ENCODE measurements around the gene ZKSCAN5.
"Not testable (repeated sequence)": the region's sequence is repeated elsewhere in the genome, so short reads cannot be mapped to it uniquely, and the experiment has no call there.

The ZKSCAN5 gene

DNA sequence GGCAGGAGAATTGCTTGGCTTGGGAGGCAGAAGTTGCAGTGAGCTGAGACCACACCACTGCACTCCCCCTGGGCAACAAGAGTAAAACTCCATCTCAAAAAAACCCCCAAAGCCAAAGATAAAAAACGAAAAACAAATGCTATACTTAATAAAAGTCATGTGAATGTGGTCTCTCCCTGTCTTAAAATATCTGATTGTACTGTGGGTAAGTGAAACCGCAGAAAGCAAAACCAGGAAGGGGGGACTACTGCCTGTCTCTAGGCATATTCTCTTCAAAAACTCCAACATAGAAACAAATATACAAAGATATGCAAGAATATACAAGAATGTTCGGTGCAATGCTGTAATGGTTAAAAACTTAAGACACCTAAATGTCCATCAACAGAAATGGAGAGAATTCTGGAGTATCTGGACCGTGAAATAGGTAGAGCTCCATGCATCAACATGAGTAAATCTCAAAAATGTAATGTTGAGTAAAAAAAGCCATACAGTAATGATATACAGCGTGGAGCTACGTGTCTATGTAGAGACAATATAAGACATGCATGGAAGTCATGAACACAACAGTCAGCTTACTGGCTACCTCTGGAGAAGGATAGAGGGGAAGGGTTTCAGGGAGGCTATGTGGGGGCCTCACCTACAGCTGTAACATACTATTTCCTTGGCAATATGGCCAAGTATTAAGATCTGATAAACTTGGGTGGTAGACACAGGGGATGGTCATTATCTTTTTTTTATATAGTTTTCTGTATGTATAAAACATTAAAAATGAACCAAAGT is 6.5 kb upstream of the ZKSCAN5 start:
- no peak for DNase-seq (ENCODE audit: low read depth, low spot score)

GRCh38 chr7:99498546-99498944 is 5.9 kb upstream of the ZKSCAN5 start:
- no peak for DNase-seq (ENCODE audit: low read depth, low spot score)

DNA sequence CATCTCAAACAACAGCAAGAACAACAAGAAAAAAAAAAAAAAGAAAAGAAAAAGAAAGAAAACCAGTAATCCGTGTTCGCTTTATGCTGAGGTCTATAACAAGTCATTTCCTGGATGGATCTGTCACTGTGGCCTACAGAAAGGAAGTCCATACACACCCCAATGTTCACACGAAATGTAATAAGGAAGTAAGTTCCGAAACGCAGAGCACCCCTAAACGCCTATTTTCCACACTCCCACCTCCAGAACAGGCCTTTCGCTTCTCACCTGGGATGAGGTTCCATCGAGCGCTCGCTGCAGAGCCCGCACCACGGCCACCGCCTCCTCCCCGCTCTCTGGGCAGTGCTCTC is 5.1 kb upstream of the ZKSCAN5 start:
- no peak for DNase-seq (ENCODE audit: low read depth, low spot score)

GRCh38 chr7:99499721-99500636 is 4.5 kb upstream of the ZKSCAN5 start, which contains the start of gene ZNF394:
Gene ZNF394 (minus strand): TSS chr7:99500281. CDS start chr7:99500093, 188 bp downstream.
- DNase-seq (ENCODE audit: low read depth, low spot score) = peak; percentile 85

DNA sequence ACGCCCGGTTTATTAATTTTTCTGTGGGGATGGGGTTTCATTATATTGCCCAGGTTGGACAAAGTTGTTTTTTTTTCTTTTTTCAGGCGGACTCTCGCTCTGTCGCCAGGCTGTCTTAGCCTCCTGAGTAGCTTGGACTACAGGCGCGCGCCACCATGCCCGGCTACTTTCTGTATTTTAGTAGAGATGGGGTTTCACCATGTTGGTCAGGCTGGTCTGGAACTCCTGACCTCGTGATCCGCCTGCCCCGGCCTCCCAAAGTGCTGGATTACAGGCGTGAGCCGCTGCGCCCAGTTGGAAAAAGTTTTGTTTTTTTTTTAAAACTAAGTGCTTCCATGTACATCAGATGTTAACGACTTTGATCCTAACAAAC is 3.8 kb upstream of the ZKSCAN5 start:
- DNase-seq (ENCODE audit: low read depth, low spot score) = no peak

DNA sequence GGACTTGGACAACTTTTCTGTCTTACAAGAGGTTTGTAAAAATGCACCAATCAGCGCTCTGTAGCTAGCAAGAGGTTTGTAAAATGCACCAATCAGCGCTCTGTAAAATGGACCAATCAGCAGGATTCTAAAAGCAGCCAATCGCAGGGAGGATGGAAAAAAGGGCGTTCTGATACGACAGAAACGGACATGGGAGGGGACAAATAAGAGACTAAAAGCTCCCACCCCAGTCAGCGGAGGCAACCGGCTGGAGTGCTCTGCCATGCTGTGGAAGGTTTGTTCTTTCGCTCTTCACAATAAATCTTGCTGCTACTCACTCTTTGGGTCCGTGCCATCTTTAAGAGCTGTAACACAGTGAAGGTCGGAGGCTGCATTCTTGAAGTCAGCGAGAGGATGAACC is 3.2 kb upstream of the ZKSCAN5 start:
- not testable (repeated sequence) for DNase-seq (ENCODE audit: low read depth, low spot score)

DNA sequence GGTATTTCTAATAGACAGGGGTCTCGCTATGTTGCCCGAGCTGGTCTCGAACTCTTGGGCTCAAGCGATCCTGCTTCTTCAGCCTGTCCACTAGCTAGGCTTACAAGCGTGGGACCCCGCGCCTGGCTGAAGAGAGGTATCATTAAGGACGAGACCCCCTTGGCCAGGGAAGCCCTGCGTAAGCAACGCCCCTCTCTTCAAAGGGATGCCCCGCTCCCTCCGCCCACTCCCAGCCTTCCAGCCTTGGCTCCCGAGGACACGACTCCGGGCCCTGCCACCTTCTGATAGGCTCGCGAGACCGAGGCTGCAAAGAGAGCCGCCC is 220 bp upstream of the ZKSCAN5 start:
- no peak for DNase-seq (ENCODE audit: low read depth, low spot score)

DNA sequence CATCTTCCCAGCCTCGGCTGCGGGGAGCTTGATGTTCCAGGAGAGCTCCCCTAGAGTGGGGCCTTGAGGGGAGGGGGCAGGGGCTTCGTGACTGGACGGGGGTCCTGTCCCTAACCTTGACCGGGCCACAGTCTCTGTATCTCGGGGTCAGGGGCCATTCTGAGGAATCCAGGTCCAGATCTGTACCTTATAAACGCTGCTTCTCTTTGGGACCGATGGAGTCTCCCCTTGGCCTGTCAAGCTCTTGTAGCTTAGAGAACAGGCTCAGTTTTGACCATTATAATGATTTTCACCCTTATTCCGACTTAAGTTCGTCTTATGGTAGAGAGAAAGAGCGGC is 831 bp downstream of the ZKSCAN5 start:
- no peak for DNase-seq (ENCODE audit: low read depth, low spot score)

DNA sequence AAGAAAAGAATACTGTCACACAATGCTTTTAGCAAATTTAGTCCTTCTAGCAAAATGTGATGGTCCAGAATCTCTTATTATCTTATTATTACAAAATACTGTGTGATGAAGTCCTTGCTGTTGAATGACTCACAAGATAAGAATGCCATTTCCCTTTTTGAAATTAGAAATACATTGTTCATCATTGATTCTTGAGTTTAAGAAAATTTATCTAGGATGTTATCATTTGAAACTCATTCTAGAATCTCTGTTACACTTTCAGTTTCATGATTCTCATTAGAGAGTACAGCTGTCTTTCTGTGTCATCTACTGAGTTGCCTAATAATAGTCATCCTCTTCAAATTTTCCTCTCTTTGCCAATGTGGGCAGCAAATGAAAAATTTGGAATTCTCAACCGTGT is 9.6 kb downstream of the ZKSCAN5 start:
- no peak for DNase-seq (ENCODE audit: low read depth, low spot score)

- DNase-seq (ENCODE audit: low read depth, low spot score) = no peak
Measured at GRCh38 chr7:99521399-99521798, 16.9 kb downstream of the ZKSCAN5 start.

DNA sequence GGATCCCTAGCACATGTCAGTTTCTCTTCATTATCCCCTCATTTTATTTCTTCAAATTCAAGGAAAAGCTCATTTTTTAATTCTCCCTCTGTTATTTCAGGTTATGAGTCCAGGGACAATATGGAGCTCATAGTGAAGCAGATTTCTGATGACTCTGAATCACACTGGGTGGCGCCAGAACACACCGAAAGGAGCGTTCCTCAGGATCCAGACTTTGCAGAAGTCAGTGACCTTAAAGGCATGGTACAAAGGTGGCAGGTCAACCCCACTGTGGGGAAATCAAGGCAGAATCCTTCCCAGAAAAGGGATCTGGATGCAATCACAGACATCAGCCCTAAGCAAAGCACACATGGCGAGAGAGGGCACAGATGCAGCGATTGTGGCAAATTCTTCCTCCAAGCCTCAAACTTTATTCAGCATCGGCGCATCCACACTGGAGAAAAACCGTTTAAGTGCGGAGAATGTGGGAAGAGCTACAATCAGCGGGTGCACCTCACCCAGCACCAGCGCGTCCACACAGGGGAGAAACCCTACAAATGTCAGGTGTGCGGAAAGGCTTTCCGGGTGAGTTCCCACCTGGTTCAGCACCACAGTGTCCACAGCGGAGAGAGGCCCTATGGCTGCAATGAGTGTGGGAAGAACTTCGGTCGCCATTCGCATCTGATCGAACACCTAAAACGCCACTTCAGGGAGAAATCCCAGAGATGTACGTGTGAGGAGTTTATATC is 21.4 kb downstream of the ZKSCAN5 start:
- no peak for DNase-seq (ENCODE audit: low read depth, low spot score)

- DNase-seq (ENCODE audit: low read depth, low spot score) = no peak
Measured at GRCh38 chr7:99531354-99531765, 26.9 kb downstream of the ZKSCAN5 start.

DNA sequence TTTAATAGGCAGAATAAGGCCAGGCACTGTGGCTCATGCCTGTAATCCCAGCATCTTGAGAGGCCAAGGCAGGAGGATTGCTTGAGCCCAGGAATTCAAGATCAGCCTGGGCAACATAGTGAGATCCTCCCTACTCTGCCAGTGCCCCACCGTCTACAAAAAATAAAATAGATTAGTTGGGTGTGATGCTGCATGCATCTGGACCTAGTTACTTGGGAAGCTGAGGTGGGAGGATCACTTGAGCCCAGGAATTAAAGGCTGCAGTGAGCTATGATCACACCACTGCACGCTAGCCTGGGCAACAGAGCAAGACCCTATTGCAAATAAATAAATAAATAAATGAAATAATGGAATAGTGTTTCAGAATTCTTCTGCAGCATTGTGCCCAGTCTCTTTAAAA is 31.2 kb downstream of the ZKSCAN5 start:
- DNase-seq (ENCODE audit: low read depth, low spot score) = no peak

DNA sequence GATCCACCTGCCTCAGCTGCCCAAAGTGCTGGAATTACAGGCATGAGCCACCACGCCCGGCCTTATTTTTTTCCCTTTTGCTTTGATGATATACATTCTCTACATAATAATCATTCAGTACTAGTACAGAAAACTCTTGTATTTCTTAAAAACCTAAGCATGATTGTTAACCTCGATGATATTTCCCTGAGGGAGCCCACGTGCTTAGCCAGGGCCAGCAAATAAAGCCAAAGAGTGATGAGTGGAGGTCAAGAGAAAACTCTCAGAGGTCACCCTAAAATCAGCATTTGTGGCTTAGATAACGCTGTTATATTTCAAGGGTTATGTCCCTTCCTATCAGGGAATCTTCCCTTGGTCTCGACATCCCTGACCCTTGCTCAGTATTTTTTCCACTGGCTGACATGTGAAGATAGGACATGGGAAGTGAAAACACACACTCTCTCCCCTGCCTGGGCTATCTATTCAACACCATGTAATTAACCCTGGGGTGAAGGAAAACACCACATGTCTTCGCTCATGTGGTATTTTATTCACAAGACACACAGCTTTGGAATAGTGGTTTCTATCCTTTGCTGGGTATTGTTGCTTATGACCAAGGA is 34.9 kb downstream of the ZKSCAN5 start:
- DNase-seq (ENCODE audit: low read depth, low spot score) = no peak

DNA sequence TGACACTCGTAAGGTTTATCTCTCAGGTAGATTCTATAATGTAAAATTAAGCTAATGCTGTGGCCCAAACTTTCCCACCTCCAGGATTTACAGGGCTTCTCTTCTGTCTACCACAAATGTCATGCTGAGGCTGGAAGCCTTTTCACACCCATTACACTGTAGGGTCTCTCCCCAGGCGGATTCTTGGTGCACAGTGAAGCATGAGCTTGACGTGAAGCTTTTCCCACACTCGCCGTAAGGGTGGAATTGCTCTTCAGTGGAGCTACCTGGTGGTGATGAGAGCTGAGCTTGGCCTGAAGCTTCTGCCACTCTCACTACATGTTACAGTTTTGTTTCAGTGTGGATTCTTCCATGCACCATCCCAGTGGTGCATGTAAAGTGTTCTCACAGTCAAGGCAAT is 36.1 kb downstream of the ZKSCAN5 start:
- no peak for DNase-seq (ENCODE audit: low read depth, low spot score)

DNA sequence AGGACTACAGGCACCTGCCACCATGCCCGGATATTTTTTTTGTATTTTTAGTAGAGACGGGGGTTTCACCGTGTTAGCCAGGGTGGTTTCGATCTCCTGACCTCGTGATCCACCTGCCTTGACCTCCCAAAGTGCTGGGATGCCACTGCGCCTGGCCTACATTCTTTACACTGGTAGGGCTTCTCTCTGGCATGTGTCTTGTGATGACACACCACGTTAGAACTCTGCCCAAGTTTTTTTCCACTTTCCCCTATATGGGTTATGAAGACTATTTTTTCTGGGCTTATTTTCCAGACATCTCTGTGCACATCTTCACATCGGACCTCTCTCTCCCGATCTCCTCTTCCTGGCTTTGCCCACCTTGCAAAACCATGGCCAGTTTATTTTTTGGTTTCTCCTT is 36.8 kb downstream of the ZKSCAN5 start:
- DNase-seq (ENCODE audit: low read depth, low spot score) = no peak

- no peak for DNase-seq (ENCODE audit: low read depth, low spot score)
Measured at GRCh38 chr7:99543081-99543671, 38.7 kb downstream of the ZKSCAN5 start.

- no peak for DNase-seq (ENCODE audit: low read depth, low spot score)
Measured at GRCh38 chr7:99543916-99544315, 39.5 kb downstream of the ZKSCAN5 start.

DNA sequence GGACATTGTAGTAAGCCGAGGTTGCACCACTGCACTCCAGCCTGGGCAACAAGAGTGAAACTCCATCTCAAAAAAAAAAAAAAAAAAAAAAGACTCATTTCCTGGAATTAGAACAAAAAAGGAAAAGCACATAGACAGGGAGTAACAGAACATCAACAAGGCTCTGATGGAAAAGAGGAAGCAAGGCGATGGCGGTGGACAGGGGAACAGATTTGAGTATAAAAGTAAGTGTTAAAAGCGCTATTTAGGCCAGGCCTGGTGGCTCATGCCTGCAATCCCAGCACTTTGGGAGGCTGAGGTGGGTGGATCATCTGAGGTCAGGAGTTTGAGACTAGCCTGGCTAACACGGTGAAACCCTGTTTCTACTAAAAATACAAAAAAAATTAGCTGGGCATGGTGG is 40.8 kb downstream of the ZKSCAN5 start:
- DNase-seq (ENCODE audit: low read depth, low spot score) = not testable (repeated sequence)

DNA sequence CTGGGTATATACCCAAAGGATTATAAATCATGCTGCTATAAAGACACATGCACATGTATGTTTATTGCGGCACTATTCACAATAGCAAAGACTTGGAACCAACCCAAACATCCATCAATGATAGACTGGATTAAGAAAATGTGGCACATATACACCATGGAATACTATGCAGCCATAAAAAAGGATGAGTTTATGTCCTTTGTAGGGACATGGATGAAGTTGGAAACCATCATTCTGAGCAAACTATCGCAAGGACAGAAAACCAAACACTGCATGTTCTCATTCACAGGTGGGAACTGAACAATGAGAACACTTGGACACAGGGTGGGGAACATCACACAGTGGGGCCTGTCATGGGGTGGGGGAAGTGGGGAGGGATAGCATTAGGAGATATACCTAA is 45.1 kb downstream of the ZKSCAN5 start:
- not testable (repeated sequence) for DNase-seq (ENCODE audit: low read depth, low spot score)

GRCh38 chr7:99551334-99551733 is 46.9 kb downstream of the ZKSCAN5 start:
- DNase-seq (ENCODE audit: low read depth, low spot score) = no peak

Data from activated CD4-positive, CD25-positive, alpha-beta regulatory T cell treated with anti-CD3 and anti-CD28 coated beads, Interleukin-2, amount 50 U/mL, for 16 hours (primary cell).